ENCODE measurements around the gene KMT2A.

GRCh38 chr11:118531597-118532084 is 95.3 kb downstream of the KMT2A start:
- TF ChIP-seq REST (IDR thresholded peaks at IDR 0.05; ENCODE audit: low read depth) (no peak), RAD21 (IDR thresholded peaks at IDR 0.05; ENCODE audit: low read depth) (no peak), FOXM1 (IDR thresholded peaks at IDR 0.05; ENCODE audit: borderline replicate concordance, low read depth) (no peak), EP300 (IDR thresholded peaks at IDR 0.05; ENCODE audit: borderline replicate concordance) (no peak), MAX (IDR thresholded peaks at IDR 0.05) (no peak), YY1 (IDR thresholded peaks at IDR 0.05; ENCODE audit: low read depth) (no peak), CEBPB (IDR thresholded peaks at IDR 0.05) (no peak), TCF12 (IDR thresholded peaks at IDR 0.05; ENCODE audit: low read depth) (no peak), CREB1 (IDR thresholded peaks at IDR 0.05; ENCODE audit: low read depth) (no peak), TAF1 (IDR thresholded peaks at IDR 0.05; ENCODE audit: low read depth) (no peak), EGR1 (IDR thresholded peaks at IDR 0.05) (no peak), TEAD4 (IDR thresholded peaks at IDR 0.05) (no peak), NFIC (IDR thresholded peaks at IDR 0.05) (no peak)

Data from Ishikawa (cell line).